ENCODE measurements around the gene SNTG2. TPM values are rescaled to one million over a fixed set of nuclear protein-coding genes. Genes with fewer than 3 reads are reported as not detected.

SNTG2 gene
- total RNA-seq, 4 donors from 2014 or later, result 1.9 to 14.0 (median 6.7) TPM

DNA sequence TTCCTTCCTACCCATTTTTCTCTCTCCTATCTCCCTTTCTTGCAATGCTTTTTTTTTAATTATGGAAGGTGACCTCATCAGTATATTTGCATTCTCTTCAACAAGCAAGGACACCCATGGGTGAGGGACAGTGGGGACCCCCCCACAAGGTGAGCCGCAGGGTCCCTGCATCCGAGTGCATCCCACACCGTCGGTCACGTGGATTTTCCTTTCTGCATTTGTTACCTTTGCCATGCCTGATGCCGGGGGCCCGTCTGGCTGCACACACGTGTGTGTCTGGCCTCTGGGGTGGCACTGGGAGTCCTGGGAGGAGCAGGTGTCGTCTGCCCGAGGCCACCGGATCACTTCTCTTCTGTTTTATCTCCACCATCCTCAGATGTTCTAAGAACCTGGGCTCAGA is 30.1 kb upstream of the SNTG2 start:
- DNase-seq (ENCODE audit: low spot score) (no peak), ATAC-seq (ENCODE audit: low FRiP score) (no peak)
- TF ChIP-seq CTCF (IDR thresholded peaks at IDR 0.05), result no peak

DNA sequence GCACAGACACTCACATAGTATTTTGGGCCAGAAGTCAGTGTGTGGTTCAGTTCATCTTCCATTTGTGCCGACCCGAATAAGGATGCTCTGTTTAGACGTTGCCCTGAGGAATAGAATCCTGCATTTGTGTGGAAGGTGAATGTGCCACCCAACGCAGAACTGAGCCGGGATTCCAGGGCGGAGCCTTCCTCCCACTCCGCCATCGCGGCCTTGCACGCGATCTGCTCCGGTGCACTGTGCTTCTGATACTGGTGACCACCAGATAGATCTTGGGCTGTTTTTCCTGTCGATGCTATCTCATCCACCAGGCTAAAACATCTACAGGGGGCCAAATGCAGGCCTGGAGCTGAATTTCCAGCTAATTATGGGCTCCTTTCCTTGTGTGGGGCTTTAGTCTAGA is 29.6 kb upstream of the SNTG2 start:
- ATAC-seq (ENCODE audit: low FRiP score) (no peak), DNase-seq (ENCODE audit: low spot score) (no peak)
- no peak for TF ChIP-seq CTCF (IDR thresholded peaks at IDR 0.05)

DNA sequence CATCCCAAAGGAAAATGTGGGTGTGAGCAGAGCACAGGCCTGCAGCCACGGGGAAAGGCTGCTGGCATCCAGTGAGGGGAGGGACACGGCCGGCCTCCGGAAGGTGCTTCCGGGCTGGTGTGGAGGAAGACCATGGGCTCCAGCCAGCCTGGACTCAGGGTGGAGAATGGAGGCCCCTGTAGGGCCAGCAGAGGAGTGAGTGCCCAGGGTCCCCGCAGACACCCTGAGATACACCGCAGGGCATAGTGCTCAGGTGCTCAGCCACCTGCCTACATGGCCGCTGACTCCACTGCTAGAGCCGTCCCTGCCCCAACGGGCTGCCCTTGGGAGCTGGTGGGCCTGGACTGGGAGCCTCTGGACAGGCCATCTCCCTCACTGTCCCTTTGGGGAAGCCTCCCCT is 28.5 kb upstream of the SNTG2 start:
- ATAC-seq (ENCODE audit: low FRiP score) (no peak), DNase-seq (ENCODE audit: low spot score) (no peak)
- TF ChIP-seq CTCF (IDR thresholded peaks at IDR 0.05), result no peak

GRCh38 chr2:923832-924601 is 26.6 kb upstream of the SNTG2 start:
- DNase-seq (ENCODE audit: low spot score) (no peak), ATAC-seq (ENCODE audit: low FRiP score) (no peak)
- no peak for TF ChIP-seq CTCF (IDR thresholded peaks at IDR 0.05)

- DNase-seq (ENCODE audit: low spot score), result no peak
- ATAC-seq (ENCODE audit: low FRiP score), result no peak
- no peak for TF ChIP-seq CTCF (IDR thresholded peaks at IDR 0.05)
Measured at GRCh38 chr2:924701-925100, 25.9 kb upstream of the SNTG2 start.

DNA sequence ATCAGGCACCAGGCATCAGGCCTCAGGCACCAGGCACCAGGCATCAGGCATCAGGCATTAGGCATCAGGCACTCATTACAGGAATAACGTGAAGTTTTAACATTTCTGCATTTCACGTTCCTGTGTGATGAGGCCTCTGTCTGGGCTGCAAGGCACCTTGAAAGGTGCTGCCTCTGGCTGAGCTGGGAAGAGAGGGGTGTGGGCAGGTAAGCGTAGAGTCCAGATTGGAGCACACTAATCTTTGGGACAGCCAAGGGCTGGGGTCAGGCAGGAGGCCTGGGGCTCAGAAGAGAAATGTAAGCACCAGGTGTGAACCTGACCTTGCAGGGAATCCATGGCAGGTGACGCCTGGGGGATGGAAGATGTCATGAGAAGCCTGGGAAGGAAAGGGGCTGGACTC is 25.3 kb upstream of the SNTG2 start:
- ATAC-seq (ENCODE audit: low FRiP score) (no peak), DNase-seq (ENCODE audit: low spot score) (no peak)
- TF ChIP-seq CTCF (IDR thresholded peaks at IDR 0.05), result no peak

DNA sequence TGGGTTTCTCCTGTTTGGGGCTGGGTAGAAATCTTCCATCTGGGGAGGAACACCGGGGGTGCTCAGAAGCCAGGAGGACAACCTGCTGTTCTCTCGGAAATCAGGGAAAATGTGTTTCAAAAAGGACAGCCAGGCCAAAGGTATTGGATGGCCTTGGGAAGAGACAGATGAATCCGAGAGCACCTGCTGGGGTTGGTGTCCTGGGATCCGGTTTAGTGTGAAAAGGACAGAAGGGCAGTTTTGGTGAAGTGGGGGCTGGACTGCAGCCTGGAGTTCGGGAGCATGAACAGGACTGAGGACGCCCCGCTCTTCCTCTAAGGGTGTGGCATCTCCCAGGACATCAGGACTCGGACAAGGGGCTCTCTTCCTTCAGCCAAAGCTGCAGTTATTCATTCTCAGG is 24.9 kb upstream of the SNTG2 start:
- no peak for ATAC-seq (ENCODE audit: low FRiP score)
- DNase-seq (ENCODE audit: low spot score), result no peak

More for the DNA sequence above, 24.9 kb upstream of the SNTG2 start:
- no peak for TF ChIP-seq CTCF (IDR thresholded peaks at IDR 0.05)

All from omental fat pad (tissue), 4 donors.